Measurements from ENCODE around the gene PHETA2. TPM values are rescaled to one million over a fixed set of nuclear protein-coding genes. Genes with fewer than 3 reads are reported as not detected.
A peak's percentile ranks its signal among the peaks of the same experiment; 100 is the strongest.

PHETA2 gene
- total RNA-seq: 1 to 10 TPM; 3.6 to 4.5 TPM

GRCh38 chr22:42074132-42074811, at the start of gene PHETA2:
Gene PHETA2 (plus strand): TSS chr22:42074248. CDS start chr22:42077294, 3,046 bp downstream.
- Mint-ChIP-seq H3K4me1 (peaks cover 51% of the 10 kb centered on the region), H3K36me3 (ENCODE audit: low read depth) (peaks cover 7% of the 10 kb centered on the region), H3K27ac (peak within 1 kb of the TSS; percentile 58), H3K4me3 (peak within 1 kb of the TSS; percentile 65), H3K27me3 (no peaks in the 10 kb centered on the region), H3K9me3 (no peaks in the 10 kb centered on the region)
- POLR2A ChIA-PET: interaction anchor here (1.0 kb wide), 1 partner anchor 16 kb away, joined by 3 read pairs; the partner anchor contains the start of gene NDUFA6
- DNase-seq: peak; percentile 70
- CTCF ChIA-PET: no interaction called here

DNA sequence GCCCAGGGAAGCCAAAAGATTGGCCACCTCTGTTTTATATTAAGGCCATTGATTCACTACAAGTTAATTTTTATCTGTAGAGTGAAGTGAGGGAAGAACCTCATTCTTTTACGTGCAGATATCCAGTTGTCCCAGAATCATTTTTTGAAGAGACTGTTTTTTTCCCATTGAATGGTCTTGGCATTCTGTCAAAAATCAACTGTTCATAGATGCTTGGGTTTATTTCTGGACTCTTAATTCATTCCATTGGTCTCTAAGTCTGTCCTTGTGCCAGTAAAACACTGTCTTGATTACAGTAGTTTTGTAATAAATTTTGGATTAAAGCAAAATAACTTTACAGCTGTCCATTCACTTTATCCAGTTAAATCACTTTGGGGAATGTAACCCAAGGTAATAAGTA, 48.6 kb upstream of the PHETA2 start:
- Mint-ChIP-seq H3K27ac (no peak overlapping the region), H3K27me3 (no peaks in the 10 kb centered on the region), H3K4me3 (no peak overlapping the region), H3K4me1 (peaks cover 25% of the 10 kb centered on the region), H3K36me3 (ENCODE audit: low read depth) (peaks cover 8% of the 10 kb centered on the region), H3K9me3 (no peaks in the 10 kb centered on the region)
- POLR2A ChIA-PET: interaction anchor here (0.9 to 1.1 kb wide), 2 partner anchors 29 to 44 kb away, joined by 3 read pairs; no protein-coding TSS in a partner anchor
- DNase-seq: no peak
- CTCF ChIA-PET: interaction anchor here (0.7 to 1.0 kb wide), 2 partner anchors 44 to 419 kb away, joined by 3 read pairs; no protein-coding TSS in a partner anchor

GRCh38 chr22:42026705-42027104, 47.3 kb upstream of the PHETA2 start:
- no peak for DNase-seq
- Mint-ChIP-seq H3K9me3 (no peaks in the 10 kb centered on the region), H3K27ac (no peak overlapping the region), H3K4me1 (peaks cover 38% of the 10 kb centered on the region), H3K36me3 (ENCODE audit: low read depth) (peaks cover 12% of the 10 kb centered on the region), H3K27me3 (no peaks in the 10 kb centered on the region), H3K4me3 (no peak overlapping the region)
- ChIA-PET CTCF (no interaction called here), POLR2A (no interaction called here)

GRCh38 chr22:42033263-42034181, 40.5 kb upstream of the PHETA2 start:
- Mint-ChIP-seq H3K4me3 (no peak overlapping the region), H3K27me3 (peaks cover 5% of the 10 kb centered on the region), H3K27ac (no peak overlapping the region), H3K9me3 (peaks cover 21% of the 10 kb centered on the region), H3K36me3 (ENCODE audit: low read depth) (peaks cover 29% of the 10 kb centered on the region), H3K4me1 (peaks cover 23% of the 10 kb centered on the region)
- no peak for DNase-seq
- ChIA-PET POLR2A (interaction anchor here (1.0 to 2.0 kb wide), 3 partner anchors 8 to 35 kb away, joined by 3 to 7 read pairs (median 7); partner anchors contain the start of gene WBP2NL), CTCF (interaction anchor here (1.0 kb wide), 1 partner anchor 57 kb away, joined by 5 read pairs; the partner anchor contains the start of gene NDUFA6)

GRCh38 chr22:42035256-42035655, 38.8 kb upstream of the PHETA2 start:
- no peak for DNase-seq
- Mint-ChIP-seq H3K4me1 (peaks cover 20% of the 10 kb centered on the region), H3K27ac (no peak overlapping the region), H3K9me3 (peaks cover 23% of the 10 kb centered on the region), H3K27me3 (peaks cover 7% of the 10 kb centered on the region), H3K36me3 (ENCODE audit: low read depth) (peaks cover 29% of the 10 kb centered on the region), H3K4me3 (no peak overlapping the region)
- ChIA-PET CTCF (no interaction called here), POLR2A (no interaction called here)

DNA sequence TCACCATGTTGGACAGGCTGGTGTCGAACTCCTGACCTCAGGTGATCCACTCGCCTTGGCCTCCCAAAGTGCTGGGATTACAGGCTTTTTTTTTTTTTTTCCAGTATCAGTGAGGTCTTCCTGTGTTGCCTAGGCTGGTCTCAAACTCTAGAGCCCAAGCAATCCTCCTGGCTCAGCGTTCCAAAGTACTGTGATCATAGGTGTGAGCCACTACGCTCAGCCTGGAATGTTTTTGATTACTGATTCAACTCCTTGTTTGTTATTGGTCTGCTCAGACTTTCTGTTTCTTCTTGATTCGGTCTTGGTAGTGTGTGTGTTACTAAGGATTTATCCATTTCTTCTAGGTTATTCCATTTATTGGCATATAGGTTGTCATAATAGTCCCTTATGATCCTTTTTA, 34.8 kb upstream of the PHETA2 start:
- no peak for DNase-seq
- no peak overlapping the region for H3K27ac Mint-ChIP-seq
- H3K27me3 Mint-ChIP-seq: peaks cover 10% of the 10 kb centered on the region
- ChIA-PET CTCF (no interaction called here), POLR2A (no interaction called here)
- peaks cover 34% of the 10 kb centered on the region for H3K9me3 Mint-ChIP-seq
- H3K4me3 Mint-ChIP-seq: no peak overlapping the region
- H3K36me3 Mint-ChIP-seq (ENCODE audit: low read depth): peaks cover 24% of the 10 kb centered on the region
- H3K4me1 Mint-ChIP-seq: no peaks in the 10 kb centered on the region

DNA sequence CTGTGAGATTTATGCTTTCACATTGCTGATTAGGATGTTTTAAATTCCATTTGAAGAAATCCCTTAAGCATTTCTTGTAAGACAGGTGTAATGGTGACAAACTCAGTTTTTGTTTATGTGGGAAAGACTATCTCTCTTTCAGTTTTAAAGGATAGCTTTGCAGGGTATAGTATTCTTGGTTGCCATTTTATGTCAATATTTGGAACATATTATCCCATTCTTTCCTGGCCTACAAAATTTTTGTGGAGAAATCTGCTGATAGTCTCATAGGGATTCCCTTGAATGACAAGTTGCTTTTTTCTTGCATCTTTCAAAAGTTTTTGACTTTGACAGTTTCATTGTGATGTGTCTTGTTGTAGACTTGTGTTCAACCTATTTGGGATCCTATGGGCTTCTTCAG, 32.3 kb upstream of the PHETA2 start:
- H3K4me3 Mint-ChIP-seq: no peak overlapping the region
- no peak for DNase-seq
- H3K27me3 Mint-ChIP-seq: peaks cover 10% of the 10 kb centered on the region
- peaks cover 24% of the 10 kb centered on the region for H3K36me3 Mint-ChIP-seq (ENCODE audit: low read depth)
- H3K9me3 Mint-ChIP-seq: peaks cover 26% of the 10 kb centered on the region
- ChIA-PET POLR2A (interaction anchor here (0.9 to 2.0 kb wide), 3 partner anchors 9 to 43 kb away, joined by 3 to 7 read pairs (median 5); partner anchors contain the start of gene WBP2NL), CTCF (no interaction called here)
- no peak overlapping the region for H3K27ac Mint-ChIP-seq
- no peaks in the 10 kb centered on the region for H3K4me1 Mint-ChIP-seq

- CTCF ChIA-PET: no interaction called here
- H3K27me3 Mint-ChIP-seq: no peaks in the 10 kb centered on the region
- H3K4me3 Mint-ChIP-seq: no peak overlapping the region
- H3K27ac Mint-ChIP-seq: no peak overlapping the region
- H3K36me3 Mint-ChIP-seq (ENCODE audit: low read depth): no peaks in the 10 kb centered on the region
- POLR2A ChIA-PET: interaction anchor here (0.7 to 0.9 kb wide), 2 partner anchors 15 to 35 kb away, joined by 3 to 4 read pairs; no protein-coding TSS in a partner anchor
- no peaks in the 10 kb centered on the region for H3K9me3 Mint-ChIP-seq
- no peak for DNase-seq
- H3K4me1 Mint-ChIP-seq: no peaks in the 10 kb centered on the region
These were observed 23.3 kb upstream of the PHETA2 start for GRCh38 chr22:42050641-42051180.

GRCh38 chr22:42052765-42053164, 21.3 kb upstream of the PHETA2 start:
- POLR2A ChIA-PET: no interaction called here
- CTCF ChIA-PET: interaction anchor here (0.5 kb wide), 1 partner anchor 86 kb away, joined by 3 read pairs; no protein-coding TSS in a partner anchor
- no peaks in the 10 kb centered on the region for H3K27me3 Mint-ChIP-seq
- H3K4me3 Mint-ChIP-seq: no peak overlapping the region
- peaks cover 9% of the 10 kb centered on the region for H3K9me3 Mint-ChIP-seq
- no peak overlapping the region for H3K27ac Mint-ChIP-seq
- peaks cover 9% of the 10 kb centered on the region for H3K36me3 Mint-ChIP-seq (ENCODE audit: low read depth)
- DNase-seq: no peak
- H3K4me1 Mint-ChIP-seq: no peaks in the 10 kb centered on the region

- Mint-ChIP-seq H3K9me3 (peaks cover 15% of the 10 kb centered on the region), H3K27ac (no peak overlapping the region), H3K27me3 (no peaks in the 10 kb centered on the region), H3K4me1 (peaks cover 2% of the 10 kb centered on the region), H3K4me3 (no peak overlapping the region), H3K36me3 (ENCODE audit: low read depth) (peaks cover 51% of the 10 kb centered on the region)
- no peak for DNase-seq
- POLR2A ChIA-PET: interaction anchor here (0.8 to 1.4 kb wide), 3 partner anchors 12 to 23 kb away, joined by 3 to 4 read pairs (median 3); partner anchors contain the start of gene SMDT1
- CTCF ChIA-PET: interaction anchor here (0.5 kb wide), 1 partner anchor 811 kb away, joined by 3 read pairs; no protein-coding TSS in a partner anchor
These were observed 17.1 kb upstream of the PHETA2 start for GRCh38 chr22:42056757-42057511.

GRCh38 chr22:42060489-42060888, 13.6 kb upstream of the PHETA2 start:
- DNase-seq: no peak
- peaks cover 81% of the 10 kb centered on the region for H3K36me3 Mint-ChIP-seq (ENCODE audit: low read depth)
- ChIA-PET CTCF (no interaction called here), POLR2A (interaction anchor here (0.5 to 2.2 kb wide), 2 partner anchors 9 to 222 kb away, joined by 3 to 7 read pairs; no protein-coding TSS in a partner anchor)
- no peak overlapping the region for H3K4me3 Mint-ChIP-seq
- H3K27ac Mint-ChIP-seq: no peak overlapping the region
- peaks cover 2% of the 10 kb centered on the region for H3K4me1 Mint-ChIP-seq
- no peaks in the 10 kb centered on the region for H3K27me3 Mint-ChIP-seq
- peaks cover 15% of the 10 kb centered on the region for H3K9me3 Mint-ChIP-seq

- POLR2A ChIA-PET: interaction anchor here (0.5 to 2.2 kb wide), 2 partner anchors 9 to 222 kb away, joined by 3 to 7 read pairs; no protein-coding TSS in a partner anchor
- Mint-ChIP-seq H3K27ac (no peak overlapping the region), H3K36me3 (ENCODE audit: low read depth) (peaks cover 85% of the 10 kb centered on the region)
These were observed 13.0 kb upstream of the PHETA2 start for GRCh38 chr22:42061041-42061440.

More at GRCh38 chr22:42061041-42061440, 13.0 kb upstream of the PHETA2 start:
- Mint-ChIP-seq H3K9me3 (peaks cover 15% of the 10 kb centered on the region), H3K27me3 (no peaks in the 10 kb centered on the region), H3K4me1 (peaks cover 2% of the 10 kb centered on the region), H3K4me3 (no peak overlapping the region)
- CTCF ChIA-PET: no interaction called here
- DNase-seq: no peak

Measured in activated CD4-positive, alpha-beta memory T cell treated with anti-CD3 and anti-CD28 coated beads, Interleukin-2, amount 10 ng/mL, durations not matched to agents 7 days and 5 days (primary cell).